HPDE6-E6E7 (cell line): ENCODE measurements around the gene GH2.
A peak's percentile ranks its signal among the peaks of the same experiment; 100 is the strongest.

Experiments
- DNase-seq: peaks from one replicate; pipeline ENCODE4 v3.0.0; 2011; ENCODE audit warnings: missing footprints; ENCODE audit errors: extremely low spot score

The GH2 gene

DNA sequence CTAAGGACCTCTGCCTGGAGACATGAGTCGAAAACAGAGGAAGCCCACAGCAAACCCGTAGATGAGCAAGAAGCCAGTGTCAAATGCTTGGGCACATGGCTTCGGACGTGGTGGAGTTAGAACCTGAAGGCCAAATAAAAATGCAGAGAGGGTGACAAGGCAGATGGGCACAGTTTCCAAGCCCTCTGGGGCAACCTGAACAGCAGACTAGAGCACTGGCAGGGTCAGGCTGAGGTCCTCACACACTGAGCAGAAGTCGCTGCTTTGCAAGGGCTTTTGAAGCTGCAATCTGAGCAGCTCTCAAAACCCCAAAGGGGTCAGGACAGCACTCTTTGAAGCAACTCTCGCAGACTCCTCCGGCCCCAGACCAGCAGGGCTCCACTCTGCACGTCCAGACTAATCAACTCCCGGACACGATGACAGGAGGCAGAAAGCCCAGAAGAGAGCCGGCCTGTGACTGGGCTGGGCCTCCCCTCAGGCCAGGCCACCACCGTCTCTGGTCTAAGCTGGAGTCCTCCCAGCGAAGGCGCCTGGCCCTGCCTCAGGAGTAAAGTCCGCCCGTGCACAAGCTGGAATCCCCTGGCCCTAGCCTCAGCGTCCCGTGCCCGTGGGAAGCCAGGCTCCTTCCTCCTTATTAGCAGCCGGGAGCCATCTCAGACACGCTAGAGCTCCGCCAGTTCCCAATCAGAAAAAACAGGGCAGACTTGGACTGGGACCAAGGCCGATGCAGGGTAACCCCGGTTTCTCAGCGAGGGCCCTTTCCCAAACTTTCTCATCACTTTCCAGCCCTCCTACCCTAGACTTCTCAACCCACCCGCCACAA lies 40.2 kb downstream of the GH2 start:
- no peak for DNase-seq

DNA sequence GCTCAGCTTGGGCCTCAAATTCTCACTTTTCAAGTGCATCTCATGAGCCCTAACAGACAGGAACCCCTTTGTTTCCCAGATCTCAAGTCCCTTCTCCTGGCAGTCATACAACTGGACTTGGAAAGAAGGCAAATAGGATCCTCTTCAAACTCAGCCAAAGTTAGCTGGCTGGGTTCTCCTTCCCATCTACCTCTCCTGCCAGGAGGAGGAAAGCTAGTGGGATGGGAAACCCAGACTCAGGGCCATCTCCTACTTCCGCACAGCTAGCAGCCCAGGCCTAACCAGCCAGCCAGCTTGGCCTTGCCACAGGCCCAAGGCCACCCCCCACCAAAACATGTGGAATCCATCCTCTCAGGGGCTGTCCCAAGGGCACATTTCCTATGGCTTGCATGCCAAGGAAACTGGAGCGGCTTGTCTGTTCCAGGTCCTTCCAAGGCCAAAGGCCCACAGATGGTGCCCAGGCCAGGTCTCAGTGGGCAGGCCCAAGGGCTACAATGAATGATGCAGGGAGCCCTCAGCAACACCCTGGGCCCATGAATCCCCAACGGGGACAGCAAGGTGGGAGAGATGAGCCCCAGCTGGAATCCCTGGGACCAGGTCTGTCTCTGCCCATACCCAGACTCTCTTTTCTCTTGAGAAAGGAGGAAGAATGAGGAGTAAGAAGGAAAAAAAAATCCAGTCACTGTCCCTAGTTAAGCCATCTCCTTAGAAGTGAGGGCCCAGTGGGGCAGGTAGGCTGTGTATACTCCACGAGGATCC lies 41.0 kb downstream of the GH2 start:
- DNase-seq = no peak

DNA sequence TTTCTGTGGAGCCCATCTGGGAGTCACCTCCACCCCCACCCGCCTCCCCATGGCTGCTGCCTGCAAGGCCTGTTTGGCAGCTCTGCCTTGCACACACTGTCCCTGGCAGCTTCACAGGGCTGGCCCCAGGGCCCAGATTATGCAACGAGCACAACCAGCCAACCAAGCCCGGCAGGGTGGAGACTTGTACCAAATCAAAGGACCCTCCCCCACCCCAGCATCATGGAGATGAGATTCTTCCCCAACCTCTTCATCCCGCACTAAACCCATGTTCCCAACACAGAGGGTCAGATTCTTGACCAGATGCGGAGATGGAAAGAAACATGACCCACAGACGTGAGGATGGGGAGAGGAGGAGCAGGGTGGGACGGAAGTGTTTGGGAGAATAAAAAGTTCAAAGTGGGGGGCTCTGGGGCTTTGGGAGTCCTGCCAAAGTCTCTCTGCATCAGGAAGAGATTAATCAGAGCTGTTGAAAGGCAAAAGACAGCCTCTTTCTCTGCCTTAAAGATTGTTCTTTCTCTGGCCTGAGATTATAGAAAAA lies 43.0 kb downstream of the GH2 start:
- DNase-seq = peak; percentile 47

DNA sequence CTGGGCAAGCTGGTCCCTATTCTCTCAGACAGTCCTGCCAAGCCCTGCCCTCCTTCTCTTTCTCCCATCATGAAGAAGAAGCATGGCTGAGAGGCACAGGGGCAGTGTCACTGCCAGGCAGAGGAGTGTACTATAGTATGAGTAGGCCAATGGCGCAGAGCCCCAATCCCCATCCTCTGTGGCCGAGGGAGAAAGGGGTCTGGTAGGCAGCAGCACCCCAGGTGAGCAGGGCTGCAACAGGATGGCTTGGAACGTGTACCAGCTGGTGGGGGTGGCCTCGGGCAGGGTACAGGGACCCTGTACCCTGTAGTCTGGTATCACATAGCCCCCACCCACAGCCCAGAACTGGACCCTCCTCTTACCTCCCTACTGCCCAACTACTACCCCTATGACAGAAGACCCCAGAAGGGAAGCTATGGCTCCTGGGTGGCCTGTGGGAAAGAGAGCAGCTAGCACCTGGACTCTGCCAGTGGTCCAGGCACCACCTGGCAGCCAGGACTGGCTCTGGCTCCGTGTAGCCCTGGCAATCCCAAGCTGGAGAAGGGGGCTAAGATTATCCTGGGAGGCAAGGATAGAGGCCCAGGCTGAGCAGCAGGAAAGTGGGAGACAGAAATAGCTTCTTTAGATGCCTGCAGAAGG lies 43.7 kb downstream of the GH2 start:
- DNase-seq = no peak

DNA sequence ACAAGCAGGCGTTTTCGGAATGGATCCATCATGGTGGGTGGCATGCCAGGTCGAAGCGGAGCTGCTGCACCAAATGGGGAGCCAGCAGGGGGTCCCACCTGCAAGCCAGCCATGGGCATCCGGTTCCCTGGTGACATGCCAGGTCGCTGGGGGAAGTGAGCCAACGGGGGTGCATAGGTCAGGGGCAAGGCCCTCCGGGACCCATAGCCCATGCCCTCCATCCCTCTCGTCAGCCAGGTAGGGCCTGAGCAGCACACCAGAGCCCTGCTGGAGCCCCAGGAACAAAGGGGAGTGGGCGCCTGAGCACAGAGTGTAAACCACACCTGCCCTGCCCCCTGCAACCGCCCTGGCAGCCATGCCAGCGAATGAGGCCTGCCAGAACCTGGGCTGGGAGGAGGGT lies 44.3 kb downstream of the GH2 start:
- DNase-seq = no peak

DNA sequence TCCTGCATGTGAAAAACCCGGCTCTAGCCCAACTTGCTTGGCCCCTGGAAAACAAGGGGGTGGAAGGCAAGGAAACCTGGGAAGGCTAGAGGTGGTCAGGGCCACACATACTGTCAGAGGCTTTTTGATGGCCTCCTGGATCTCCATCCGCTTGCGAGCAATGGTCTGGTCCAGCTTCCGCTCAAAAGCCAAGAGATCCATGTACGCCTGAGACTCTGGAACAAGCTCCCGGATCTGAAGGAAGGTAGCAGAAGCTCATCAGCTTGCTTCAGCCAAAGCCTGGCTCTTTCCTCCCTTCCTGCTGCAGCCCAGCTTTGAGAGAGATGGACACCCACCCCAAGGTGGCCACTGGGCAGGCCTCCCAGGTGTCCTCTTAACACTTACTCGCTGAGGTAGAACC lies 44.9 kb downstream of the GH2 start:
- no peak for DNase-seq

DNA sequence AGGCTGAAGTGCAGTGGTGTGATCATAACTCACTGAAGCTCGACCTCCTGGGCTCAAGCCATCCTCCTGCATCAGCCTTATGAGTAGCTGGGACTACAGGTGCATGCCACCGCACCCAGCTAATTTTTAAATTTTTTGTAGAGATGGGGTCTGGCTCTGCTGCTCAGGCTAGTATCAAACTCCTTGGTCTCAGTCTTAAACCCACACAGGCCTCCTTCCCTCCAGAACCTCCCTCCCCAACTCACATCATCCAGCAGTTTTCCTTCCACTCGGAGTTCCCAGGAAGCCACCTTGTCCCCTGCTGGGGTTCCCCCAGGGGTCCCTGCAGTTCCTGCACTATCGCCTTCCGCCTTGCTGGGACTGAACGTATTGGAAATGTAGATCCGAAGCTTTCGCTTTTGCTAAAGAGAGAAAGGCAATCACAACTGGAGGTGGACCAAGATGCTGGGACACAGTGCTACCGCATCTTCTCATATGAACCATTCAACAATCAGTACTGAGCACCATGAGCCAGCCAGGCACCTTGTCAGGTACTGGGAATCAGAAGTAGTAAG lies 46.5 kb downstream of the GH2 start:
- DNase-seq = no peak

DNA sequence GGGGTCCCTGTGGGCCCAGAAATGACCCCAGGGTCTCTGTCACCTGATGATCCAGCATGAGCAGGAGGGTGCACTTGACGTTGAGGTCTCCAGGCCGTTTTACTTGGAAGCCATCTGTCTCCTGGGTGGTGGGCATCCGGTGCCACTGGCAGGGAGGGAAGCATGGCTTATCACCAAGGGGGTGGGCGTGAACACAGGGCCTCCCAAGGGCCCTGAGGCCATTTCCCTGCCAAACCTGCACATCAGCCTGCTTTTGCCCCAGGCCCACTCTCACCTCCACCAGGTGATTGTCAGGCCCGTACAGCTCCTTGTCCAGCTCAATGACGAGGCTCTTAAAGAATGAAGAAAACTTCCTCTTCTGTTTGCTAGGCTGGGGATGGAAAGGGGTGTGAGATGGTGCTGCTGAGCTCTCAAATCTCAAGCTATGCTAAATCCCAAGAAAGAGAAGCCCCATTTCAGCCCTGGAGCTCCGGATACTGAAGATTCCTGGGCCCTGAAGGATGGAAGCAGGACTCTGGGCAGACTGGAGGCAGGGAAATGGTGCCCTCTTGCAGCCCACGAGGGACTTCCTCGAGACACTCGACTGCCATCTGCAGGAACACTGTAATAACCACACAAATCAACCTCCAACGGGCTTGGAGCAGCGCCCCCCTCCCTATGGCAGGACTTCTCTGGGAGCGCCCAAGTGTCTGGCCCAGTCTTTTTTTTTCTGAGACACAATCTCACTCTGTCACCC lies 47.1 kb downstream of the GH2 start:
- peak; percentile 63 for DNase-seq

DNA sequence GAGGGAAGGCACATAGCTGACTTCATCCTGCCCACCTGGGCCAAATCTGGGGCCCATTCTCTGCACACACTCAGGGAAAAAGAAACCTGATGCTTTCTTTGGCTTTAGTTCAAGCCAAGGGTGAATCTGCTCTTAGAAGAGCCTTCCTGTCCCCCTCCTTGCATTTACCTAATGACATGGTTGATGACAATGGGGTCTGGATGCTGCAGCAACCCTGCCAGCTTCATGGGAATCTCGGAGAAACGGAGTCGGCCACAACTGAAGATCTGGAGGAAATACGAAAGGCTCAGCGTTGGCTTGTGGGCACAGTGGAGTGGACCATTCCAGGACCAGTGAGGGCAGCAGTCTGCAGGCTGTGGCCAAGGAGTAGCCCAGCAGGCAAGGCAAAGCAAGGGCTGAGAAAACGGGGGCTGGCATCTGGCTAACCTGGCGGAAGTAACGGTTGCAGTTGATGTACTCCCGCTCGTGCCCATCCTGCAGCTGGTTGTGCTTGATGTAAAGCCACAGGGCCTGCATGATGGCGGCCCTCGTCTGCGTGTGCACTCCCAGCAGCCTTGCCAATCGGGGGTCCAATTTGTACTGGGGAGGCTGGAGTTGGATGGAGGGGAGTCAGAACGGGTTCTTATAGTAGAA lies 47.9 kb downstream of the GH2 start:
- DNase-seq = no peak

DNA sequence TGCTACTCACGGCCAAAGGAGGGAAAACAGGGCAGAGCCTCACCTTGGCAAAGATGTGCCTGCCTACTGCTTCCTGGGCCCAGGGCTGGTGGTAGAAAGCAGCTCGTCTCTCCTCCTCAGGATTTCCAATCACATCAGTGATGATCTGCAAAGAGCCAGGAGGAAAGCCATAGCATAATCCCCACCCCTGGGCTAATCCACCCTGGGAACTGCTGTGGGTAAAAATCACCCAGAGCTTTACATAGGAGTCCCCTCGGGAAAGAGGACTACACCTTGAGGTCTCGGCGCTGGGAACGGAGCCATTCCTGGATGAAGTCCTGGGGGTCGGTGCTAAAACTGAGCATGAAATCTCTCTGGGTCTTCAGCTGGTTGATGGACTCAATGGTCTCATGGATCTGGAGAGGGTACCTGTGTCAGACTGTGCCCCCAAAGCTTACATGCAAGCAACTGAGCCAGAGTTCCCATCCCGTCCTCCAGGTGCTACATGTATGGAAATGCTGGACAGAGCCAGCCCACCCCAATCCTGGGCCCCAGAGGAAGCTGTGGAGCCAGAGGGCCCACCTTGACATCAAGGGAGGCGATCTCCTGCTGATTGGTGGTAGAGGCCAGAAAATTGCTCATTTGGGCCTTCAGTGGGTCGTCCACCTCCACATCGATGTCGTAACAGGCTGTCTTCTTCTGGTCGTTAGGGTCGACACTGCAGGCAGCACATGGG lies 48.6 kb downstream of the GH2 start:
- no peak for DNase-seq

DNA sequence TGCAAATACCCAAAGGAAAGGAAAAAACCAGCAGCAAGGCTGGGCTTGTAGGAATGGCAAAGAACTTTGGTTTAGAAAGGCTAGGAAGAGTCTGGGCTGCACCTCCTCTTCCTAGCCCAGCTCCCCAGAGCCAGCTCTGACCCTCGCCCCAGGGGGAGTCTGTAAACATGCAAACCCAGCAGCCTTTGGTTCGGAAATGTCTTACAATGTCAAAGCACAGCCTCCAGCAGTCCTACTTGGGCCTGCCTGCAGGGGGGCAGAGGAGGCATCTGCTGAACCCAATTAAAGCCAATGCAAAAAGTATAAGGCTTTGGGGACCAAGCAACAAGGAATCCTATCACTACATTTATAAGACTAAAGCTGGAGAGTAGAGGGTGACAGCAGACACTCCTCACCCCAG lies 49.3 kb downstream of the GH2 start:
- DNase-seq = no peak

DNA sequence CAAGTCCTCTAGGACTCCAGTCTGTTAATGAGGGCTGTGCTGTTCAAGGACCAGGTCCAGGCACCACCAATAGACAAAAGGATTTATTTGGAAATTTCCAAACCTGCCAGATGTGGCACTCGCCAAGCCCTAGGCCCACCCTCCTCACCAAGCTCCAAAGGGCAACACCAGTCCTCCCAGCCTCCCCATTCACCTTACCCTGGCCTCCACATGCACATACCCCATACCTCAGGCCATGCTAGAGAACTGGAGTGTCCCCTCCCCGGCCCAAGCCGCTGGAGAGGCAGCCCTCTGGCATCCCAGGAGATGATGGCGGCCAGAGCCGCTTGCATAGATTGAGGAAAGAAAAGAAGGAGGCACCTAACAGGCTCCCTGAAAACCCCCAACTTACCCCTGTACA lies 49.7 kb downstream of the GH2 start:
- no peak for DNase-seq

DNA sequence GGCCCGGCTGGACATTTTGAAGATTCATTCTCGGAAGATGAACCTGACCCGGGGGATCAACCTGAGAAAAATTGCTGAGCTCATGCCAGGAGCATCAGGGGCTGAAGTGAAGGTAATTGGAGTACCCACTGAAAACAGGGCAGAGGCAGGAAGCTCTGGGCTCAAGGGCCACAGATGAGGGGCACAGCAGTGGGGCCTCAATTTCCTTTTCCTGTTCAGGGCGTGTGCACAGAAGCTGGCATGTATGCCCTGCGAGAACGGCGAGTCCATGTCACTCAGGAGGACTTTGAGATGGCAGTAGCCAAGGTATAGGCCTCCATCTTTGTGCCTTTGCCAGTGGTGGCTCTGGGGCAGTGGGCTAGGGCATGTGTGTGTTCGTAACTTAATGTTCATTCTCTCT lies 50.2 kb downstream of the GH2 start:
- no peak for DNase-seq

DNA sequence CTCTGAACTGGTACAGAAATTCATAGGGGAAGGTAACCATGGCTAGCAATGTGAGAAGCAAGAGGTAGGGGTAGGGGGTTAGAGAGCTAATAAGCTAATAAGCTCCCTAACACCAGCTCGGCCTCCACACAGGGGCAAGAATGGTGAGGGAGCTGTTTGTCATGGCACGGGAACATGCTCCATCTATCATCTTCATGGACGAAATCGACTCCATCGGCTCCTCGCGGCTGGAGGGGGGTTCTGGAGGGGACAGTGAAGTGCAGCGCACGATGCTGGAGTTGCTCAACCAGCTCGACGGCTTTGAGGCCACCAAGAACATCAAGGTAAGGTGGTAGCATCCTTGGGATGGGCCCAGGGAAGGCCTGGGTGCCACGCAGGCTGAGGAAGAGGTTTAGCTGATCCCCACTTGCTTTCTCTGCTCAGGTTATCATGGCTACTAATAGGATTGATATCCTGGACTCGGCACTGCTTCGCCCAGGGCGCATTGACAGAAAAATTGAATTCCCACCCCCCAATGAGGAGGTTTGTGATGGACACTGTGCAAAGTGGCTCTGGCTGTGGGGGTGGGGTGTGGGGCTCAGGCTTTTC lies 50.7 kb downstream of the GH2 start:
- no peak for DNase-seq

DNA sequence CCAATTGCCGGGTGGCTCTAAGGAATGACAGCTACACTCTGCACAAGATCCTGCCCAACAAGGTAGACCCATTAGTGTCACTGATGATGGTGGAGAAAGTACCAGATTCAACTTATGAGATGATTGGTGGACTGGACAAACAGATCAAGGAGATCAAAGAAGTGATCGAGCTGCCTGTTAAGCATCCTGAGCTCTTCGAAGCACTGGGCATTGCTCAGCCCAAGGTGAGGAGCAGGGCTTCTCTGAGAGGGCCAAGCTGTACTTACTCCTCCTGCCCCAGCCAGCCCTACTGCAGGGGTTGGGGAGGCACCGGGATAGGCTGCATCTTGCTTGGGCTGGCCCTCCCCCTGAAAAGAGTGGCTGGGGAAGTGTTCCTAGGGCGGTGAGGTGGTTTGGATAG lies 51.5 kb downstream of the GH2 start:
- no peak for DNase-seq
